Osteoblast (primary cell): ENCODE measurements around the gene CLCN1. TPM values are rescaled to one million over a fixed set of nuclear protein-coding genes. Genes with fewer than 3 reads are reported as not detected.

Experiments
- DNase-seq: peaks from one replicate; pipeline ENCODE4 v3.0.0; 2011; ENCODE audit warnings: low spot score, mixed read lengths; ENCODE audit not compliant: insufficient read length; ENCODE audit errors: missing footprints
- H2AFZ ChIP-seq: 2 replicates; pipeline ENCODE4 v1.6.0; 2011; ENCODE audit warnings: mild to moderate bottlenecking, low read length
- H3K27ac ChIP-seq: 2 replicates; pipeline ENCODE4 v1.5.1; 2011; ENCODE audit warnings: mild to moderate bottlenecking, low read depth, low read length, moderate library complexity
- H3K27me3 ChIP-seq: 2 replicates; pipeline ENCODE4 v1.6.0; 2012; ENCODE audit warnings: mild to moderate bottlenecking, control low read depth, inconsistent platforms, low read length, moderate library complexity; ENCODE audit not compliant: insufficient read depth
- H3K36me3 ChIP-seq: 2 replicates; pipeline ENCODE4 v1.5.1; 2011; ENCODE audit warnings: mild to moderate bottlenecking, low read length, control low read depth, moderate library complexity; ENCODE audit not compliant: insufficient read depth
- H3K4me1 ChIP-seq: 2 replicates; pipeline ENCODE4 v1.5.1; 2011; ENCODE audit warnings: mild to moderate bottlenecking, low read length, control low read depth, moderate library complexity; ENCODE audit not compliant: insufficient read depth
- H3K4me2 ChIP-seq: 2 replicates; pipeline ENCODE4 v1.6.0; 2011; ENCODE audit warnings: mild to moderate bottlenecking, low read length; ENCODE audit not compliant: insufficient read depth
- H3K4me3 ChIP-seq: fragments of 200-600 bp; sonication (generic); 3 replicates; pipeline ENCODE4 v1.5.1; 2012; ENCODE audit warnings: mild to moderate bottlenecking, low read length, inconsistent platforms; ENCODE audit not compliant: insufficient read depth
- H3K79me2 ChIP-seq: 2 replicates; pipeline ENCODE4 v1.6.0; 2012; ENCODE audit warnings: mild to moderate bottlenecking, low read length, control low read depth, inconsistent platforms; ENCODE audit not compliant: insufficient read depth
- H3K9me3 ChIP-seq: 2 replicates; pipeline ENCODE4 v1.5.1; 2011; ENCODE audit warnings: low read depth, low read length, control low read depth
- H4K20me1 ChIP-seq: 2 replicates; pipeline ENCODE4 v1.6.0; 2012; ENCODE audit warnings: mild to moderate bottlenecking, low read length, control low read depth; ENCODE audit not compliant: insufficient read depth
- CTCF ChIP-seq: IDR thresholded peaks from 2 replicates; pipeline ENCODE4 v1.5.1; 2011; ENCODE audit warnings: mild to moderate bottlenecking, low read depth, low read length, moderate library complexity; ENCODE audit errors: extremely low read depth
- total RNA-seq: library from RNA; depleted of rRNA; stranded (reverse); fragments of >200 nt; gene quantifications from 2 replicates; pipeline ENCODE4 v1.2.3, GENCODE V29; 2012

The CLCN1 gene
- total RNA-seq, 1 donor = under 0.01 TPM

GRCh38 chr7:143396182-143396581 lies 80.3 kb downstream of the CLCN1 start:
- Histone ChIP-seq H2AFZ (no peak overlapping the region), H3K4me2 (no peak overlapping the region), H3K4me3 (no peak overlapping the region), H3K36me3 (peaks cover 15% of the 10 kb centered on the region), H4K20me1 (peaks cover 14% of the 10 kb centered on the region), H3K79me2 (no peaks in the 10 kb centered on the region), H3K4me1 (peaks cover 25% of the 10 kb centered on the region), H3K27me3 (peaks cover 3% of the 10 kb centered on the region), H3K9me3 (no peaks in the 10 kb centered on the region), H3K27ac (no peak overlapping the region)
- TF ChIP-seq CTCF = no peak
- DNase-seq = no peak

- peak; percentile 88 for DNase-seq
- H2AFZ ChIP-seq = no peak overlapping the region
- no peak overlapping the region for H3K27ac ChIP-seq
- no peak for TF ChIP-seq CTCF
- H3K79me2 ChIP-seq = no peaks in the 10 kb centered on the region
- peaks cover 3% of the 10 kb centered on the region for H3K27me3 ChIP-seq
- no peak overlapping the region for H3K4me3 ChIP-seq
- peaks cover 7% of the 10 kb centered on the region for H4K20me1 ChIP-seq
- peaks cover 9% of the 10 kb centered on the region for H3K36me3 ChIP-seq
- peaks cover 18% of the 10 kb centered on the region for H3K4me1 ChIP-seq
- no peaks in the 10 kb centered on the region for H3K9me3 ChIP-seq
- no peak overlapping the region for H3K4me2 ChIP-seq
Observed at GRCh38 chr7:143396625-143397556, 81.0 kb downstream of the CLCN1 start.

GRCh38 chr7:143397710-143398530 lies 82.0 kb downstream of the CLCN1 start:
- no peak overlapping the region for H3K27ac ChIP-seq
- H2AFZ ChIP-seq = no peak overlapping the region
- H3K79me2 ChIP-seq = no peaks in the 10 kb centered on the region
- H3K4me2 ChIP-seq = no peak overlapping the region
- H3K27me3 ChIP-seq = peaks cover 3% of the 10 kb centered on the region
- H3K36me3 ChIP-seq = peaks cover 3% of the 10 kb centered on the region
- H4K20me1 ChIP-seq = peaks cover 2% of the 10 kb centered on the region
- no peaks in the 10 kb centered on the region for H3K9me3 ChIP-seq
- TF ChIP-seq CTCF = no peak
- H3K4me3 ChIP-seq = no peak overlapping the region
- peak; percentile 85 for DNase-seq
- H3K4me1 ChIP-seq = peaks cover 8% of the 10 kb centered on the region

- H3K4me3 ChIP-seq = no peak overlapping the region
- no peak overlapping the region for H3K4me2 ChIP-seq
- peaks cover under 1% of the 10 kb centered on the region for H3K4me1 ChIP-seq
- no peaks in the 10 kb centered on the region for H3K36me3 ChIP-seq
- H3K27ac ChIP-seq = no peak overlapping the region
- no peak for DNase-seq
- H3K9me3 ChIP-seq = no peaks in the 10 kb centered on the region
- H2AFZ ChIP-seq = no peak overlapping the region
- H3K79me2 ChIP-seq = no peaks in the 10 kb centered on the region
- H3K27me3 ChIP-seq = peaks cover 3% of the 10 kb centered on the region
- TF ChIP-seq CTCF = no peak
- no peaks in the 10 kb centered on the region for H4K20me1 ChIP-seq
Observed at GRCh38 chr7:143398616-143399015, 82.7 kb downstream of the CLCN1 start.
